ENCODE results near the gene SGCE. TPM values are rescaled to one million over a fixed set of nuclear protein-coding genes. Genes with fewer than 3 reads are reported as not detected.

The SGCE gene
- total RNA-seq, 1 experiment from 2014 or later, result 33.8 TPM

- no peaks in the 10 kb centered on the region for H3K27me3 Mint-ChIP-seq (ENCODE audit: unreplicated experiment)
- no peak overlapping the region for H3K4me3 Mint-ChIP-seq (ENCODE audit: low read depth, unreplicated experiment)
- intact Hi-C loops (cut with micrococcal nuclease; ENCODE audit: unreplicated experiment), result no loop called here
- no TSS peak for BruUV-seq (replicated peaks)
- H3K9me3 Mint-ChIP-seq (ENCODE audit: low read depth, unreplicated experiment), result peaks cover 11% of the 10 kb centered on the region
- CTCF ChIA-PET, result interaction anchor here (0.6 kb wide), 1 partner anchor 62 kb away, joined by 3 read pairs; no protein-coding TSS in a partner anchor
- no peak for TF ChIP-seq CTCF (IDR thresholded peaks at IDR 0.05; ENCODE audit: unreplicated experiment)
- H3K4me1 Mint-ChIP-seq (ENCODE audit: low read depth, unreplicated experiment), result peaks cover 34% of the 10 kb centered on the region
- H3K36me3 Mint-ChIP-seq (ENCODE audit: insufficient read depth, unreplicated experiment), result peaks cover 4% of the 10 kb centered on the region
- no peak overlapping the region for H3K27ac Mint-ChIP-seq (ENCODE audit: unreplicated experiment)
- DNase-seq, result no peak
Observed at GRCh38 chr7:94575646-94576045, 80.3 kb downstream of the SGCE start.

GRCh38 chr7:94571816-94572215 lies 84.1 kb downstream of the SGCE start:
- no peak for TF ChIP-seq CTCF (IDR thresholded peaks at IDR 0.05; ENCODE audit: unreplicated experiment)
- H3K27ac Mint-ChIP-seq (ENCODE audit: unreplicated experiment), result no peak overlapping the region
- H3K4me1 Mint-ChIP-seq (ENCODE audit: low read depth, unreplicated experiment), result peaks cover under 1% of the 10 kb centered on the region
- CTCF ChIA-PET, result no interaction called here
- no peaks in the 10 kb centered on the region for H3K27me3 Mint-ChIP-seq (ENCODE audit: unreplicated experiment)
- H3K9me3 Mint-ChIP-seq (ENCODE audit: low read depth, unreplicated experiment), result peaks cover 11% of the 10 kb centered on the region
- no peaks in the 10 kb centered on the region for H3K36me3 Mint-ChIP-seq (ENCODE audit: insufficient read depth, unreplicated experiment)
- no TSS peak for BruUV-seq (replicated peaks)
- intact Hi-C loops (cut with micrococcal nuclease; ENCODE audit: unreplicated experiment), result no loop called here
- no peak overlapping the region for H3K4me3 Mint-ChIP-seq (ENCODE audit: low read depth, unreplicated experiment)
- DNase-seq, result no peak

GRCh38 chr7:94567396-94567795 lies 88.5 kb downstream of the SGCE start:
- no peak overlapping the region for H3K27ac Mint-ChIP-seq (ENCODE audit: unreplicated experiment)
- no peaks in the 10 kb centered on the region for H3K9me3 Mint-ChIP-seq (ENCODE audit: low read depth, unreplicated experiment)
- H3K27me3 Mint-ChIP-seq (ENCODE audit: unreplicated experiment), result no peaks in the 10 kb centered on the region
- CTCF ChIA-PET, result no interaction called here
- DNase-seq, result no peak
- H3K36me3 Mint-ChIP-seq (ENCODE audit: insufficient read depth, unreplicated experiment), result no peaks in the 10 kb centered on the region
- H3K4me1 Mint-ChIP-seq (ENCODE audit: low read depth, unreplicated experiment), result peaks cover 6% of the 10 kb centered on the region
- intact Hi-C loops (cut with micrococcal nuclease; ENCODE audit: unreplicated experiment), result no loop called here
- no peak for TF ChIP-seq CTCF (IDR thresholded peaks at IDR 0.05; ENCODE audit: unreplicated experiment)
- BruUV-seq (replicated peaks), result no TSS peak
- H3K4me3 Mint-ChIP-seq (ENCODE audit: low read depth, unreplicated experiment), result no peak overlapping the region

- CTCF ChIA-PET, result no interaction called here
- no TSS peak for BruUV-seq (replicated peaks)
- no peak for TF ChIP-seq CTCF (IDR thresholded peaks at IDR 0.05; ENCODE audit: unreplicated experiment)
- H3K4me3 Mint-ChIP-seq (ENCODE audit: low read depth, unreplicated experiment), result no peak overlapping the region
- no peaks in the 10 kb centered on the region for H3K9me3 Mint-ChIP-seq (ENCODE audit: low read depth, unreplicated experiment)
- H3K27me3 Mint-ChIP-seq (ENCODE audit: unreplicated experiment), result no peaks in the 10 kb centered on the region
- H3K4me1 Mint-ChIP-seq (ENCODE audit: low read depth, unreplicated experiment), result peaks cover 15% of the 10 kb centered on the region
- no peaks in the 10 kb centered on the region for H3K36me3 Mint-ChIP-seq (ENCODE audit: insufficient read depth, unreplicated experiment)
- intact Hi-C loops (cut with micrococcal nuclease; ENCODE audit: unreplicated experiment), result no loop called here
- H3K27ac Mint-ChIP-seq (ENCODE audit: unreplicated experiment), result no peak overlapping the region
- DNase-seq, result no peak
Observed at GRCh38 chr7:94565247-94565894, 90.6 kb downstream of the SGCE start.
